ENCODE data around the gene HTT.

- TF ChIP-seq CTCF (IDR thresholded peaks at IDR 0.05; ENCODE audit: control extremely low read depth in 1 of 3, insufficient read depth in 1 of 3, low read depth in 1 of 3, low read length in 3 of 3) (no peak), SRF (IDR thresholded peaks at IDR 0.05; ENCODE audit: low read depth, low read length) (no peak)
These were observed 55.7 kb downstream of the HTT start for GRCh38 chr4:3130201-3130600.
